Astrocyte (in vitro differentiated cells and primary cell): ENCODE data around the gene GTPBP3.

Source experiments
- EZH2 ChIP-seq: IDR thresholded peaks from 2 replicates; pipeline ENCODE4 v1.6.1; 2012; ENCODE audit warnings: mild to moderate bottlenecking, low read length, inconsistent platforms; ENCODE audit not compliant: insufficient read depth
- TF ChIP-seq, protein P1 (sequence below): IDR thresholded peaks from 2 replicates; pipeline ENCODE4 v1.5.1; 2011; ENCODE audit warnings: low read depth, mild to moderate bottlenecking, inconsistent platforms, low read length, moderate library complexity; ENCODE audit not compliant: insufficient read depth

DNA sequence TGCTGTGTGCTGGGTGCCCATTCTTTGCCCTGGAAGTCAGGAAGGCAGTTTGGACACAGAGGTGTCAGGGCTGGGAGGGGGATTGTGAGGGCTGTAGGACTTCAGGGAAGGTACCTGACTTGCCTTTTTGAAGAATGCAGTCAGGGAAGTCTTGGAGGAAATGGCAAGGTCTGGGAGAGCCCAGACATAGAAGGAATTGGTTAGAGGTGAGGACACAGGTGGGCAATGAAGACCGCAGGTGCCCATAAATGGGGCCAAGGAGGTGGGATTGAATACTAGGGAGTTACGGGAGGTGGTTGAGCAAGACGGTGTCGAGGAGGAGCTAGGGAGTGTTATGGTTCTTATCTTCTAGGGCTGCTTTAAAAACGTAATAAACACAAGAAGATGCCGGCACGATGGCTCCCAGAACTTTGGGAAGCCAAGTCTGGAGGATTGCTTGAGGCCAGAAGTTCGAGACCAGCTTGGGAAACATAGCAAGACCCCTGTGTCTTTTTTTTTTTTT lies 29.4 kb upstream of the GTPBP3 start:
- TF ChIP-seq, protein P1, sequence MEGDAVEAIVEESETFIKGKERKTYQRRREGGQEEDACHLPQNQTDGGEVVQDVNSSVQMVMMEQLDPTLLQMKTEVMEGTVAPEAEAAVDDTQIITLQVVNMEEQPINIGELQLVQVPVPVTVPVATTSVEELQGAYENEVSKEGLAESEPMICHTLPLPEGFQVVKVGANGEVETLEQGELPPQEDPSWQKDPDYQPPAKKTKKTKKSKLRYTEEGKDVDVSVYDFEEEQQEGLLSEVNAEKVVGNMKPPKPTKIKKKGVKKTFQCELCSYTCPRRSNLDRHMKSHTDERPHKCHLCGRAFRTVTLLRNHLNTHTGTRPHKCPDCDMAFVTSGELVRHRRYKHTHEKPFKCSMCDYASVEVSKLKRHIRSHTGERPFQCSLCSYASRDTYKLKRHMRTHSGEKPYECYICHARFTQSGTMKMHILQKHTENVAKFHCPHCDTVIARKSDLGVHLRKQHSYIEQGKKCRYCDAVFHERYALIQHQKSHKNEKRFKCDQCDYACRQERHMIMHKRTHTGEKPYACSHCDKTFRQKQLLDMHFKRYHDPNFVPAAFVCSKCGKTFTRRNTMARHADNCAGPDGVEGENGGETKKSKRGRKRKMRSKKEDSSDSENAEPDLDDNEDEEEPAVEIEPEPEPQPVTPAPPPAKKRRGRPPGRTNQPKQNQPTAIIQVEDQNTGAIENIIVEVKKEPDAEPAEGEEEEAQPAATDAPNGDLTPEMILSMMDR, result no peak
- TF ChIP-seq EZH2, result no peak
